Testis (tissue), 3 donors: ENCODE results near the gene GPATCH2L. TPM values are rescaled to one million over a fixed set of nuclear protein-coding genes. Genes with fewer than 3 reads are reported as not detected.

Experiments used
- DNase-seq: peaks from one replicate; pipeline ENCODE4 v3.0.0-alpha.2; 2019
- H3K27ac ChIP-seq, 2 donors: fragments of 200-600 bp; sonication (generic); one replicate each; pipeline ENCODE4 v1.5.1; 2019
- H3K27me3 ChIP-seq: fragments of 200-600 bp; sonication (generic); one replicate; pipeline ENCODE4 v1.5.1; 2019
- H3K36me3 ChIP-seq: fragments of 200-600 bp; sonication (generic); one replicate; pipeline ENCODE4 v1.5.1; 2017; ENCODE audit warnings: low read depth; ENCODE audit errors: missing control alignments
- H3K4me1 ChIP-seq: fragments of 200-600 bp; sonication (generic); one replicate; pipeline ENCODE4 v1.5.1; 2019
- H3K4me3 ChIP-seq, 2 donors: fragments of 200-600 bp; sonication (generic); one replicate each; pipeline ENCODE4 v1.5.1; 2017 to 2019
- H3K9me3 ChIP-seq: fragments of 200-600 bp; sonication (generic); one replicate; pipeline ENCODE4 v1.5.1; 2017
- POLR2A ChIP-seq: fragments of 450-650 bp; IDR thresholded peaks from one replicate; pipeline ENCODE4 v1.6.1; 2017; ENCODE audit warnings: antibody characterized with exemption, mild to moderate bottlenecking, moderate library complexity
- WGBS, 2 donors: methylation state at CpG; one replicate each; pipeline ENCODE4 v1.1.5; 2018; 5-methylcytosine and 5-hydroxymethylcytosine counted together
- intact Hi-C: fragments of 100-400 bp; cut with DNase I; formaldehyde crosslinking; loops from one replicate; pipeline ENCODE4 v1.15.1; 2023; ENCODE audit warnings: low total_unique reads
- polyA plus RNA-seq: library from polyadenylated mRNA; stranded (reverse); fragments of 350-450 nt; fragmentation: Illumina TruSeq; extraction: RNeasy Lipid Tissue Mini Kit (QIAGEN cat#74804); gene quantifications from one replicate; pipeline ENCODE4 v1.2.3, GENCODE V29; 2014; ENCODE audit warnings: low read depth, low replicate concordance; ENCODE audit not compliant: insufficient read depth
- total RNA-seq, 2 donors: library from RNA; depleted of rRNA; stranded (reverse); fragments of >200 nt; gene quantifications; one replicate each; pipeline ENCODE4 v1.2.3, GENCODE V29; 2016
- TF ChIP-seq, protein P1 (sequence below), 3 experiments: fragments of 450-650 bp in 2 of 3; fragments of 200-600 bp in 1 of 3; sonication (generic) in 1 of 3; IDR thresholded peaks; one replicate each; pipeline ENCODE4 v1.5.1; 2016 to 2019; ENCODE audit warnings: antibody characterized with exemption in 3 of 3, mild to moderate bottlenecking in 2 of 3, moderate library complexity in 1 of 3

Gene GPATCH2L
- total and polyA plus RNA-seq, 3 donors from 2014 or later, result 39.9 to 87.2 (median 74.5) TPM

DNA sequence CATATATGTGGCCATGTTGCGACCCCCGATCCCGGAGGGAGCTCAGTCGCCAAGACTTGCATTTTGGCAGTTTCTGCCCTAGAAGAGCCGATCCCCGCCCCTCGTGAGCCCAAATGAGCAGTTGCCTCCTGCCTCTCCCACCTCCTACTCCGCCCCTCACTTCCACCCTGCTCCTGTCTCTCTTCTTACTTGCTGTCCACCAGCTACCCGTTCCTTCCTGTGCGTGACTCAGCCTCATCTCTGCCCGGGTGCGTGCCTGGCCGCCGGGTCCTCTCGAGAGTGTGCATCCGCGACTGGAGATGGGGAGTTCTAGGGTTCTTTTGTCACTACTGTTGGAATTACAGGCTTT is 585 bp downstream of the GPATCH2L start:
- intact Hi-C loops, result no loop called here
- TF ChIP-seq, protein P1, sequence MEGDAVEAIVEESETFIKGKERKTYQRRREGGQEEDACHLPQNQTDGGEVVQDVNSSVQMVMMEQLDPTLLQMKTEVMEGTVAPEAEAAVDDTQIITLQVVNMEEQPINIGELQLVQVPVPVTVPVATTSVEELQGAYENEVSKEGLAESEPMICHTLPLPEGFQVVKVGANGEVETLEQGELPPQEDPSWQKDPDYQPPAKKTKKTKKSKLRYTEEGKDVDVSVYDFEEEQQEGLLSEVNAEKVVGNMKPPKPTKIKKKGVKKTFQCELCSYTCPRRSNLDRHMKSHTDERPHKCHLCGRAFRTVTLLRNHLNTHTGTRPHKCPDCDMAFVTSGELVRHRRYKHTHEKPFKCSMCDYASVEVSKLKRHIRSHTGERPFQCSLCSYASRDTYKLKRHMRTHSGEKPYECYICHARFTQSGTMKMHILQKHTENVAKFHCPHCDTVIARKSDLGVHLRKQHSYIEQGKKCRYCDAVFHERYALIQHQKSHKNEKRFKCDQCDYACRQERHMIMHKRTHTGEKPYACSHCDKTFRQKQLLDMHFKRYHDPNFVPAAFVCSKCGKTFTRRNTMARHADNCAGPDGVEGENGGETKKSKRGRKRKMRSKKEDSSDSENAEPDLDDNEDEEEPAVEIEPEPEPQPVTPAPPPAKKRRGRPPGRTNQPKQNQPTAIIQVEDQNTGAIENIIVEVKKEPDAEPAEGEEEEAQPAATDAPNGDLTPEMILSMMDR (IDR thresholded peaks at IDR 0.05), result no peak
- TF ChIP-seq POLR2A, result no peak
- H3K4me3 ChIP-seq, result peak overlapping the region; percentile 90 to 93
- peak; percentile 62 for DNase-seq
- H3K27me3 ChIP-seq, result no peaks in the 10 kb centered on the region
- H3K36me3 ChIP-seq, result no peaks in the 10 kb centered on the region
- peaks cover 22% of the 10 kb centered on the region for H3K4me1 ChIP-seq
- 0% methylated on average over 17 of the region's 17 CpGs for WGBS, 2 donors
- H3K9me3 ChIP-seq, result no peaks in the 10 kb centered on the region
- peak overlapping the region; percentile 69 to 81 for H3K27ac ChIP-seq

DNA sequence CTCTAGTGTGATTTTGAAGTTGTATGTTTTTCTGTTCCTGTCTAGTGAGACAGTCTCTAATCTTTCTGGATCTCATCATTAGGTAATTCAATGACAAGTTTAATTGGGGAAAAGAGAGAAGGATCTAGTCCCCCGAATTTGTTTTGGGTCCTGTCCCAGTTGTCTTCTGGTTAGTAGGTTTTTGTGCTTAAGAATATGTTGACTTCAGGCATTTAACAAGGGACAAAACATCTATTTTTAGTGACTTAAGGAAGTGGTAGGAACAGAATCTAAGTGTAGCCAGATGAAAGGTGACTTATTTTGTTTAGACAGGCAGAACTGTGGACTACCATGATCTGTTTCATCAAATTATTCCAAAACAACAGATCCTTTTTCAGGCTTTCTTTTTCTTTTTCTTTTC is 2.2 kb downstream of the GPATCH2L start:
- DNase-seq, result no peak
- Histone ChIP-seq H3K4me3 (no peak overlapping the region), H3K27me3 (no peaks in the 10 kb centered on the region), H3K36me3 (no peaks in the 10 kb centered on the region), H3K27ac (no peak overlapping the region), H3K9me3 (no peaks in the 10 kb centered on the region), H3K4me1 (peaks cover 22% of the 10 kb centered on the region)
- 70 to 74% methylated on average over 1 of the region's 1 CpG for WGBS, 2 donors
- TF ChIP-seq, protein P1 (IDR thresholded peaks at IDR 0.05), result no peak
- no peak for TF ChIP-seq POLR2A
- intact Hi-C loops, result no loop called here

DNA sequence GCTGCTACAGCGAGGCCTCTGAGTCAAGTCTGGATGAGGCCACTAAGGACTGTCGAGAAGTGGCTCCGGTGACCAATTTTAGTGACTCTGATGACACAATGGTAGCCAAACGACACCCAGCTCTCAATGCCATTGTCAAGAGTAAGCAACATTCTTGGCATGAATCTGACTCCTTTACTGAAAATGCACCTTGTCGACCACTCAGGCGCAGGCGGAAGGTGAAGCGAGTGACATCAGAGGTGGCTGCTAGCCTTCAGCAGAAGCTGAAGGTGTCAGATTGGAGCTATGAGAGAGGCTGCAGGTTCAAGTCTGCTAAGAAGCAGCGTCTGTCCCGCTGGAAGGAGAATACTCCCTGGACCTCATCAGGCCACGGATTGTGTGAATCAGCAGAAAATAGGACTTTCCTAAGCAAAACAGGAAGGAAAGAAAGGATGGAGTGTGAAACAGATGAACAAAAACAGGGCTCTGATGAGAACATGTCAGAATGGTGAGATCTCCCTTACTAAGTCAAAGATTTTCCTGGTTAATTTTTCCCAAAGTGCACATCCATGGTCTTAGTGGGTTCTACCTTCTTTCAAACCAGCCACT is 2.9 kb downstream of the GPATCH2L start:
- Histone ChIP-seq H3K27me3 (no peaks in the 10 kb centered on the region), H3K9me3 (no peaks in the 10 kb centered on the region), H3K4me3 (no peak overlapping the region), H3K4me1 (peaks cover 22% of the 10 kb centered on the region), H3K36me3 (no peaks in the 10 kb centered on the region), H3K27ac (no peak overlapping the region)
- no peak for DNase-seq
- intact Hi-C loops, result no loop called here
- TF ChIP-seq POLR2A, result no peak
- TF ChIP-seq, protein P1 (IDR thresholded peaks at IDR 0.05), result no peak
- WGBS, 2 donors, result 84% methylated on average over 10 to 11 of the region's 11 CpGs

DNA sequence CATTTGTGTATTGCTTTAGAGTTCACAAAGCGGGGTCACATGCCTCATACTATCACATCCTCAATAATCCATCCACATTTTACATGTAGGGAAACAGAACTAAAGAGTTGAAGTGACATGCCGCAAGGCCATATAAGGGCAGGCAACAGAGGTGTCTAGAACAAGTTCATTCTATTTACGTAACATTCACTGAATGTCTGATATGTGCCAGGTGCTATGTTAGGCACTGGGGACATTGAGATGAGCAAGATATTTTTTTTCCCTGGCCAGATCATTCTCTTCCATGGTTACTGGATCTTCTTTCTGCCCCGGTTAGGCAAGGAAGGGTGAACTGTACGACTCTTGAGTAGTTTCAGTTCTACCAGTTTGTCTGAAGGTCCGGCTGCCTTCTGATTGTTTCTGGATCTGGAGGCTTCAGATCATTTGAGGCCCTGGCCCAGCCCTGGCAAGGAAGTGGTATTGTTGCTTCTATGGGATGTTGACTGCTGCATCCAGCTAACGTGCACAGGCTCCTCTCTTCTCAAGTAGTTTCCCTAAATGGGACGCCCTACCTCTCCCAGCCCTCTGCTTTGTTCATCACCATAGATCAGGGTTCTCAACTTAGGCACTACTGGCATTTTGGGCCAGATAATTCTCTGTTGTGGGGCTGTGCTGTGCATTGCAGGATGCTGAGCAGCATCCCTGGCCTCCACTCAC is 12.1 kb downstream of the GPATCH2L start:
- 81 to 88% methylated on average over 8 of the region's 8 CpGs for WGBS, 2 donors
- Histone ChIP-seq H3K36me3 (no peaks in the 10 kb centered on the region), H3K27ac (no peak overlapping the region), H3K9me3 (no peaks in the 10 kb centered on the region), H3K4me1 (no peaks in the 10 kb centered on the region), H3K27me3 (no peaks in the 10 kb centered on the region), H3K4me3 (no peak overlapping the region)
- DNase-seq, result no peak
- intact Hi-C loops, result no loop called here
- no peak for TF ChIP-seq POLR2A
- TF ChIP-seq, protein P1 (IDR thresholded peaks at IDR 0.05), result no peak

DNA sequence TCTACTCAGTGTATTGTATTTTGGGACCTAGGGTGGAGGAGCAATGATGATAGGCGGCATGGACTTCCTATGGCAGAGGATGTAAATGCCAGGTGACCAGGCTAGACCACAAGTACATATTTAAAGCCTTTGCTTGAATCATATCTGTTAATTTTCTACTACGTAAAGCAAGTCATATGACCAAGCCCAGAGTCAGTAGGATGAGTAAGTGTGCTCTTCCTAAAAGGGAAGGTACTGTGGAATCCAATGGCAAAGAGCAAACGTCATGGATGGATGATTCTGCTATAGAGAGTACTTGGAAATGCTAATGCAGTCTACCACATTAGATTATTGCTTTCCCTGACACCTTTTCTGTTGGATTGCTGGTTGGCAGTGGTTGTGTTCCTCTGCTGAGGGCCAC is 16.8 kb downstream of the GPATCH2L start:
- no peaks in the 10 kb centered on the region for H3K27me3 ChIP-seq
- no peaks in the 10 kb centered on the region for H3K9me3 ChIP-seq
- no peak overlapping the region for H3K27ac ChIP-seq
- 92 to 96% methylated on average over 3 of the region's 3 CpGs for WGBS, 2 donors
- intact Hi-C loops, result no loop called here
- no peak for DNase-seq
- H3K4me3 ChIP-seq, result no peak overlapping the region
- H3K36me3 ChIP-seq, result no peaks in the 10 kb centered on the region
- H3K4me1 ChIP-seq, result no peaks in the 10 kb centered on the region
- TF ChIP-seq, protein P1 (IDR thresholded peaks at IDR 0.05), result no peak
- no peak for TF ChIP-seq POLR2A
